ENCODE results near the gene ADAMTS2.

Gene ADAMTS2

GRCh38 chr5:179264783-179265513 is 80.3 kb downstream of the ADAMTS2 start:
- peak; percentile 45 for DNase-seq

DNA sequence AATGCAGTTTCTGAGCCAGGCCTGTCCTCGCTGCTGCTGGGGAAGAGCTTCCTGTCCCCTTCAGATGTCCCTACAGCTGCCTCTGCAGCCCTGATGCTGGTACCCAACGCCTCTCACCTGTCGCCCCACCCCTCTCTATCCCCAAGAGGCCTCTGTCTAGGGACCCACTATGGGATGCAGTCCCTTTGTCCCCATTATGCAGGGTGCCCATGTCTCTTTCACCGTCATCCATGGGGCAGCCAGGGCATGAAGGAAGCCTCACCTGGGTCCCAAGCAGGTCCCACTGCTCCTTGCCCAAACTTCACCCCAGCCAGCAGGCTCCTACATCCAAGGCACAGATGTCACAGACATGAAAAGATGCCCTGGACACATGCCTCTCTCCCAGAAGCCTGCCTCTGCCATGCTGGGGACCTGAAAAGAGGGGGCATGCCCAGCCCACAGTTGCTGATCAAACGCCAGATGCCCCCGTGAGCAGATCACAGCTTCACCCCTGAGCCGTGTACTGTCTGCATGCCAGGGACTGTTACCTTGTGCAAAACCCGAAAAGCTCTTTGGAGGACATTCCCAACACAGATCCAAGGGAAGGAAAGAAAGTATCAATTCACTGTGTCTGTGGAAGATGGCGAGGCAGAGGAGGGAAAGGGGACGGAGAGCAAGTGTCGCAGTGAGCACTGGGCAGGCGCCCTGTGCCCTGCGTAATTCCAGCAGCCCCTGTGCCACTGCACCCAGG is 81.0 kb downstream of the ADAMTS2 start:
- peak; percentile 42 for DNase-seq

DNA sequence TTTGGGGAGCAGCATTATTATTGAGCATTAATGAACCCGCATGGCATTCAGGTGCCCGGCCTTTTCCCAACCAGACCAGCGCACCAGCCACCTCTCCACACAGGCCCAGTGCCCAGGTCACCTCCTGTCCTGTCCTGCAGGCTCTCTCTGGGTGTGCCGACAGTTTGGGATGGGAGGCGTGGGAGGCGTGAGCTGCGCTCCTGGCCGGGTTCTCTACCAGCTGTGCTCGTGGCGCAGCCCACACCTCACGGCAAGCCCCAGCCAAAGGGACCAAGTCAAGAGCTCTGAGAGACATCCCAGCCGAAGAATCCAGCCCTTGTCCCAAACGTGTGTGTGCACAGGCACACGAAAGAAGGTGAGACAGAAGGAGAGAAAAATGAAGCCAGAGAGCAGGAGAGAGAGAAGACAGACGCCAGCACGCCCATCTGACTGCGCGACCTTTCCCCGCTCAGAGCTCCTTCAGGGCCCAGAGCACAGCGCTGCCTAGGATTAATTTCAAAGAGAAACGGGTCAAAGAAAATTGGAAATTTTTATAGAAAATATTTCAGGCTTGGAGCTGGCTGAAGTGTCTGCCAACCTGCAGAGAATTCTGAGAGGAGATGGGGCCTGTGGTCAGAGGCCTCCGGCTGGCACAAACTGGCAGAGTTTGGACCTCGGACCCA is 81.7 kb downstream of the ADAMTS2 start:
- peak; percentile 47 for DNase-seq

- peak; percentile 37 for DNase-seq
Observed at GRCh38 chr5:179262126-179262920, 82.9 kb downstream of the ADAMTS2 start.

DNA sequence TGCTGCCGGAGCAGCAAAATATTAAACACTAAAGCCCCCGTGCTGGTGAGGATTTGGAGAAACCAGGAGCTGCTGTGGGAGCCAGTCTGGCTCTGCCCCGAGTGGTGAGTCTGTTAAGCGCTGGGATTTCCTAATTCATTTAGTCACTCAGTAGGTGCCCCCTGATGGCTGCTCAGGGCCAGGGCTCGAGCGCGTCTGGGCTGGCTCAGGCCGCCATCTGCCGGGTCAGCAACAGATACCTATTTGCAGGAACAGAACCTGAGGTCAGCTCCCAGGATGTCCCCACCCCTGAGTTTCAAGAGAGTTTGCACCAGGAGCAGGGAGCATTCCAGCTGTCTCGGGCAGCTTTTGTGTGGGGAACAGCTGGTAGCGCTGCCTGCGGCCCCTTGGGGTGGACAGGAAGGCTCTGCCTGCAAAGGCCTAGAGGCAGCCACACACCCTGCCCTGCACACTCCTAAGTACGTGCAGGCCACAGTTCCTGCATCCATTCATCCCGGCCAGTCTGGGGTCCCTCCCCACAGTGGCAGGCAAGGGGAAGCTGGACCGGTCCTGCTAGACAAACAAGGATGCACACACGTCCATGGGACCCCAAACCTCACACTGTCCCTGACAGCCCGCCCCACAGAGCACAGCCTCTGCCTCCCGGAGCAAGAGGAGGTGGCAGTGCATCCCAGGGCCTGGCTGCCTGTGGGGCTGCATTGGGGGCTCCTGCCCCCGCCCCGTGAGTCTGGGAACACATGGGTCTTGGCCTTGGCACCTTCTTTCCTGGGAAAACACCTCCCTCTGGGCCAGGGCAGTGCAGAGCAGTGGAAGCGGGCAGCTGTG is 83.7 kb downstream of the ADAMTS2 start:
- peak; percentile 91 for DNase-seq

DNA sequence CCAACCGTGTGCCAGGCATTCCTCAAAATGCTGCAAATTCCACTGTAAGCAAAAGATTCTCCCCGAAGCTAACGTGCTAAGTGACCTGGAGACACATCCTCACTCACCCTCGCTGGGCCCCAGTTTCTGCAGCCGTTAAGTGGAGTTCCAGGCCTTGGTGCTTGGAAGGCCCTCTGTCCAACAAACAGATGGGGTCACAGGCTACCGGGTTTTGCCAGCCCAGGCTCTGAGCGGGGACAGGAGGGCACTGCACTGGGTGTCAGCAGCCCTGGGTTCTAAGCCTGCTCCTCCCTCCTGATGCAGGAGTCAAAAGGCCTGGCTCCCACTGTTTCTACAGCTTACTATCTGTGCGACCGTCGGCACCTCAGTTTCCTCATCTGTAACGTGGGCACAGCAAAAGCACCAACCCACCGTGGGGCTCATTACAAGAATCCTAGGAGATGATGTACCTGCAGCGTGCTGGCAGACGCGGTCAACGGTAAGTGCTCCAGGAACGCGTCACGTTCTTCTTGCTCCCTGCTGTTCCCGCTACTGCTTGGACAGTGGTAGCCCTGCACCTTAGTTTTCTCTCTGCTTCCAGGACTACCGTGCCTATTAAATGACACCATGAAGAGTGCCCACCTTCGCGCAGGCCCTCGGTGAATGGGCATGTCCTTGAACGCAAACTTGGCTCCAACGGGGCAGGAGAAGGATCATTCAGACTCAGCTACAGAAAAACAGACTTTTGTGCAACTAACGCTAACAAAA is 84.8 kb downstream of the ADAMTS2 start:
- DNase-seq: peak; percentile 35

DNA sequence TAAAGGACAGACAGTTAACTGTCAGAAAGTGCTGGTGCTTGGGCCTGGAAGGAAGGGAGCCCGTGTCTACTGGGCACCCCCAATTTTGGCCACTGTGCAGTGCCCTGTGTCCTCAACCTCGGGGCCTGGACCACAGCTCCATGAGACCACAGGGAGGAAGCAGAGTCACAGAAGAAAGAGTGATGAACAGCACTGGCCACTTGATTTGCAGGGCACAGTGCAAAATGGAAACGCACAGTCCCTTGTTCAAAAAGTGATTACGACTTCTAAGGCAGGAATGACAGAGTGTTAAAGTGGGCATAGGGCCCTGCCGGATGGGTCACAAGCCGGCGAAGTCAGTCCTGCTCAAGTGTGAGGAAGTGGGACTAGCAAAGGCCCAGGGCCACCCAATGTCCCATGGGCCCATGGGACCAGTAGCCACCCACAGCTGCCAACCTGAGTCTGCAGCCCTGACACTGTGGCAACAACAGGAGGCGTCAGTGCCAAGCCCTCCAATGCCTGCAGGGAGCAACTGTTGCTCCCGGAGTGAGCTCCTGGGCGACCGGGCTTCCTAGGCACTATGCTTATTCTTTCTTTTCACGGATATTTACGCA is 85.4 kb downstream of the ADAMTS2 start:
- peak; percentile 38 for DNase-seq

DNA sequence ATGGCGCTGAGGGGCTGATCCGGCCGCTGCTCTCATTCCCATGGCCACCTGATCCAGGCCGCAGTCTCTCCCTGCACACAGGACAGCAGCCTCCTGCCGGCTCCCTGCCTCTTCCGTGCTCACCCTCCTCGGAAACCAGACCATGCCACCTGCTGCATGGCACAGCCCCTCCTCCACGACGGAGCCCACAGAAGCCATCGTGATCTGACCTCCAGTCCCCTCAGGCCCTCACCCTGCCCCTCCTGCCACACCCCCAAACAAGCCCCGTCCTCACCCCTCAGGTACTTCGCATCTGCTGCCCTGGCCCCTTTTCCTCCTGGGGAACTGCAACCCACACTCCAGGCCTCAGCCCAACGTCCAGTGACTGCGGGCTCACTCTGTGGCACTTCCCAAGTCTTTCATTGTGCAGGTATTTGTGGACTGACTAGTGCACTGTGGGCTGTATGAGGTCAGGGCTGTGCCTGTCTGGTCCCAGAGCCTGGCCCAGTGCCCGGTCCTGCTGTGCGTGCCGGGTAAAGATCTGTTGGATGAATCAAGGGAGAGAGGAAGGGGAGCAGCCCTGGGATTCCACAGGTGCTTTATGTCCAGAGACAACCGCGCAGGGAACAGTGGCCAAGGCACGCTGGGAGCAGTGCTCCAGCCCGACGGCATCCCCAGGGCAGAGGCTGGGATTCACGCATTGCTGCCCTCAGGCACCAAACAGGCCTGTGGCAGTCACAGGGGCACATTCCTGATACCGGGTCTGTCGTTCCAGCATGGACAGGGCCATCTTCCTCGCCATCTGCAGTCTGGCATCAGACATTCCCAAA is 86.1 kb downstream of the ADAMTS2 start:
- peak; percentile 46 for DNase-seq

DNA sequence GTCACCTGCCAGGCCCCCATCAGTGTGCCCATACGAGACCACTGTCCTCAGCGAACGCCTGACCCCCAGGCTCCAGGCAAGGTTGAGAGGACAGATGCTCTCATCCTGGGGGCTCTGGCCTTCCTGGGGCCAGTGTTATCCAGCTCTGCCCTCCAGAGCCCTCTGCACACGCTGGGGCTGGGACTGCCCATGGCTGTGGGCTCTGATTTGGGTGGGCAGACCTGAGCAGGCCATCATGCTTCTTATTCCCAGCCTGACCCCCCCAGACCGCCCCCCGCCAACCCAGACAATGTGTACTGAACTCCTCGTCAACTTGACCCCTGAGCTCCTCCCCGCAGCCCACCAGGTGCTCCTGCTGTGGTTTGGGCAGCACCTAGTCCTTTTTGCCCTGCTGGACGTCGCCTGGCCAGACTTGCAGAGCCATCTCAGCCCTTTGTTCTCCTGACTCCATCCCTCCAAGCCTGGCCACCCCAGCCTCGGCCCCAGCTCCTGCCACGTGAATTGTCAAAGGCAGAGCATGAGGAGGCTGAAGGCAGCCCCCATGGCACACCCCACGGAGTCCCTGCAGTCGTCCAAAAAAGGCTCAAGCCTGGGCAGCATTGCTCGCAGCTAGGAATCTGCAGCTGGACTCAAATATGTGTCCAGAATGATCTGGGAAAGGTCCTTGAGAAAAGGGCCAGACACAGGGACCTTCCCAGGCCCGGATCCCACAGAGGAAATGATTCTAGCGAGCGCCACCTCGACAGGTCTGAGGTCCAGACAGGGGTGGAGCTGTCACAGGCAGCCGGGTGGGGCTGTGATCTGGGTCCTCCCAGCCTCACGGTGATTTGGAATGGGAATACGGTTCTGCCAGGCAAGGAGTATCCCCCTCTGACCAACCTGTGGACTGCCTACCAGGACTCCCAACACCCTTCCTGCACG is 87.0 kb downstream of the ADAMTS2 start:
- DNase-seq: peak; percentile 38

- peak; percentile 40 for DNase-seq
Observed at GRCh38 chr5:179257176-179257682, 88.0 kb downstream of the ADAMTS2 start.

GRCh38 chr5:179256328-179257175 is 88.7 kb downstream of the ADAMTS2 start:
- peak; percentile 44 for DNase-seq

GRCh38 chr5:179255527-179256327 is 89.5 kb downstream of the ADAMTS2 start:
- DNase-seq: peak; percentile 43

- DNase-seq: peak; percentile 15
Observed at GRCh38 chr5:179254638-179255271, 90.5 kb downstream of the ADAMTS2 start.

DNA sequence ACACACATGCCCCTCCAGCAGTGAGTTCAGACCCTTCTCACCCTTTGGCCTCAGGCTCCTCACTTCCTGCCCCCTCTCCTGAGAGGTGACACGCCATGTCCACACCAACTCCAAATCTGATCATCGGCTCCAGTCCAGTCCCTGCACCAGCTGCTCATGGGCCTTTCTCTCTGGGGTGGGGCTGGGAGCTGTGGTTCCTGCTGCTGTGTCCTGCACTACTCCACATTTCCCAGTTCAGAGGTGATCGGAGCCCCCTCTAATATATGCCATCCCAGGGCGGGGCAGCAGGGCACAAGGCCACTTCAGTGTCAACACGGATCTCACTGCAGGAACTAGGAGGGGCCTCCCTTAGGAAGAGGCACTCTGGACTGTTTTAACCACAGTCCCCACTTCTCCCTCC is 91.5 kb downstream of the ADAMTS2 start:
- DNase-seq: peak; percentile 43

- peak; percentile 5 for DNase-seq
Observed at GRCh38 chr5:179251276-179251969, 93.8 kb downstream of the ADAMTS2 start.

All from islet precursor cell (in vitro differentiated cells).